Measurements from ENCODE around the gene ZNF175. TPM values are rescaled to one million over a fixed set of nuclear protein-coding genes. Genes with fewer than 3 reads are reported as not detected.

ZNF175 gene
- total RNA-seq: 1 to 10 TPM; 8.4 to 9.7 TPM

GRCh38 chr19:51570962-51571575 lies at the start of gene ZNF175:
Gene ZNF175 (plus strand): TSS chr19:51571283. CDS start chr19:51573330, 2,047 bp downstream.
- peak within 1 kb of the TSS; percentile 76 for H3K27ac Mint-ChIP-seq
- DNase-seq (peak; percentile 85), ATAC-seq (peak; percentile 94)
- peaks cover 20% of the 10 kb centered on the region for H3K36me3 Mint-ChIP-seq (ENCODE audit: low read depth)
- ChIA-PET CTCF (interaction anchor here (0.8 kb wide), 1 partner anchor 56 kb away, joined by 5 read pairs; no protein-coding TSS in a partner anchor), POLR2A (no interaction called here)
- H3K4me3 Mint-ChIP-seq: peak within 1 kb of the TSS; percentile 97
- peaks cover 25% of the 10 kb centered on the region for H3K4me1 Mint-ChIP-seq (ENCODE audit: low read depth)
- no peaks in the 10 kb centered on the region for H3K9me3 Mint-ChIP-seq (ENCODE audit: insufficient read depth)
- H3K27me3 Mint-ChIP-seq (ENCODE audit: low read depth): peaks cover 10% of the 10 kb centered on the region

- DNase-seq: no peak
- no peak overlapping the region for H3K27ac Mint-ChIP-seq
- H3K27me3 Mint-ChIP-seq (ENCODE audit: low read depth): peaks cover 19% of the 10 kb centered on the region
- H3K4me3 Mint-ChIP-seq: no peak overlapping the region
- no peak for ATAC-seq
- CTCF ChIA-PET: no interaction called here
- POLR2A ChIA-PET: no interaction called here
- no peaks in the 10 kb centered on the region for H3K9me3 Mint-ChIP-seq (ENCODE audit: insufficient read depth)
- no peaks in the 10 kb centered on the region for H3K4me1 Mint-ChIP-seq (ENCODE audit: low read depth)
- H3K36me3 Mint-ChIP-seq (ENCODE audit: low read depth): no peaks in the 10 kb centered on the region
Observed at GRCh38 chr19:51521357-51521756, 49.7 kb upstream of the ZNF175 start.

DNA sequence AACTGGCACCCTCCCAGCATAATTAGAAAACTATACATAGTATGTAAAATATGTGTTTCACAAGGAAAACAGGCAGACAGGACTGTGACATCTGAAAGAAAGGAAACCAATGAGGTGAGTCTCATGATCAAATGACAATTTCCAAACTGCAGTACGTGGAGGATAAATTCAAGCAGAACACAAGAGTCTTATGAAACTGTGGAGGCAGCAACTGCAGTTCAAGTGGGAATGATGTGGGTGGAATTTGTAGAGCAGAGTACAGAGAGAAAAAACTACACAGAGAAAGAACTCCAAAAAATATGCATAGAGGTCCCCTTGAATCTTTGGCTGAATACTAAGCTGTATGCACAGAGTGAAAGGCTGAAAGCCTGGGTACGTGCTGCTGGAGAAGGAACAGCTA lies 49.3 kb upstream of the ZNF175 start:
- no peak overlapping the region for H3K27ac Mint-ChIP-seq
- H3K4me3 Mint-ChIP-seq: no peak overlapping the region
- peaks cover 20% of the 10 kb centered on the region for H3K27me3 Mint-ChIP-seq (ENCODE audit: low read depth)
- no peak for DNase-seq
- no peaks in the 10 kb centered on the region for H3K4me1 Mint-ChIP-seq (ENCODE audit: low read depth)
- H3K9me3 Mint-ChIP-seq (ENCODE audit: insufficient read depth): no peaks in the 10 kb centered on the region
- no peak for ATAC-seq
- no peaks in the 10 kb centered on the region for H3K36me3 Mint-ChIP-seq (ENCODE audit: low read depth)
- ChIA-PET POLR2A (no interaction called here), CTCF (interaction anchor here (0.6 kb wide), 1 partner anchor 44 kb away, joined by 3 read pairs; no protein-coding TSS in a partner anchor)

DNA sequence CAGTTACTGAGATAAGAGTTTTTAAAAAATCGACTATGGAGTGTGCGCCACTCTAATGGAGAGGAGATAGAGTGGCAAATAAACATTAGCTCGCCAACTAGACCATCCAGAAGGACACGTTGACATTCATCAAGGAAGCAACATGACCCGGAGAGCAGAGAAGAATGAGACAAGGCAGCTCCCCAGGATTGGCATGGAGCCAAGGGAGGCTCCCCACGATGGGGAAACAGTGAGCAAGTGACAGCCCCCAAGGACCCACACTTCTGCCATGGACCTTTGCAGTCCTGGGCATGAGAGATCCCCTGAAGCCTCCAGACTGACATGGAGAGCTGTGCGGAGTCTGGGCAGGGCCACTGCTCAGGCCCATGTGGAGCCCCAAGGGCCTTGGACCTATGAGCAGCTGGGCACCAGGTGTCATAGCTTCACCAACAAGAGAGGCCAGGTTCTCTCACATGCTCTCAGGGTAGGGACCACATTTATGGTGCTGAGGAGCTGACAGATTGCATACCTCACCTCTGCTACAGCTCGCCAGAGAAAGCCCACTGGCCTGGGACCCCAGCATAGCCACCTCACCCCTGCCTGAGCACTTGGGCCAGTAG lies 46.3 kb upstream of the ZNF175 start:
- Mint-ChIP-seq H3K27ac (no peak overlapping the region), H3K9me3 (ENCODE audit: insufficient read depth) (no peaks in the 10 kb centered on the region), H3K27me3 (ENCODE audit: low read depth) (peaks cover 25% of the 10 kb centered on the region), H3K36me3 (ENCODE audit: low read depth) (no peaks in the 10 kb centered on the region), H3K4me3 (no peak overlapping the region), H3K4me1 (ENCODE audit: low read depth) (no peaks in the 10 kb centered on the region)
- ChIA-PET CTCF (interaction anchor here (2.7 kb wide), 1 partner anchor 9 kb away, joined by 12 read pairs; no protein-coding TSS in a partner anchor), POLR2A (no interaction called here)
- ATAC-seq: no peak
- DNase-seq: no peak

DNA sequence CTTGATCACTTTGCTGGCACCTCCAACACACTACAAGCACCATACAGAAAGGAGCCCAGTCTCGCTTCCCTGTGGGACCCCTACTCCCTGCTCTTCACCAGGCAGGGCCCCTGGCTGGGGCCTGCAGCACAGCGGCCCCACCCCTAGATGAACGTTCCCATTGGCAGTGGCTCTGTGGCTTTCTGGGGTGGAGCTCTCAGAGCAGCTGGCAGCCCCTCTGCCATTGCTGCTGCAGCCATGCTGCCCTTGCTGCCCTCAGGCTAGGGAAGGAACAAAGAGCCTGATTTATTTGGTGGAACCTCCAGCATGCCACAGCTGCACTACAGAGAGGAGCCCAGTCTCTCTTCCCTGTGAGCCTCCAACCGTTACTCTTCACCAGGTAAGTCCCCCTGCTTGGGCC lies 45.4 kb upstream of the ZNF175 start:
- POLR2A ChIA-PET: no interaction called here

DNA sequence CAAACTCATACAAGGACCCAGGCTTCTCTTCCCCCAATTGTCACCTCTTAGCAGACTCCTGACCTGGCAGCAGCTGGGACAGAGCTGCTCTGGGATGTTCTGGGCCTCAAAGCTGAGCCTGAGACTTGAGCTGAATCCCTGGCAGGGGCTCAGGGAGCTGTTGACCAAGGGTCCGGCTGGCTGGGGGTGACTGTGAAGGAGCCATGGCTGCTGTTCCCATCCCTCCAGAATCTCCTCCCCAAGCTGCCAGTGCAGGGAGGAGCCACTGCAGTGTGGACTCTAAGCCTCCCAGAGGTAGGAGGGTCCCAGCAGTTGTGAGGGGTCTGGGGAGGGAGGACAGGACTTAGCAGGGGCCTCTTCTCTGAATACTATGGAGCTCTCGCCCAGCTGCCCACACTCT lies 41.8 kb upstream of the ZNF175 start:
- Mint-ChIP-seq H3K36me3 (ENCODE audit: low read depth) (no peaks in the 10 kb centered on the region), H3K9me3 (ENCODE audit: insufficient read depth) (no peaks in the 10 kb centered on the region), H3K4me1 (ENCODE audit: low read depth) (peaks cover 14% of the 10 kb centered on the region), H3K4me3 (no peak overlapping the region), H3K27me3 (ENCODE audit: low read depth) (peaks cover 39% of the 10 kb centered on the region), H3K27ac (no peak overlapping the region)
- ChIA-PET POLR2A (no interaction called here), CTCF (no interaction called here)
- ATAC-seq: no peak
- no peak for DNase-seq

More for the DNA sequence above, 45.4 kb upstream of the ZNF175 start:
- Mint-ChIP-seq H3K36me3 (ENCODE audit: low read depth) (no peaks in the 10 kb centered on the region), H3K9me3 (ENCODE audit: insufficient read depth) (no peaks in the 10 kb centered on the region), H3K27ac (no peak overlapping the region), H3K4me3 (no peak overlapping the region), H3K27me3 (ENCODE audit: low read depth) (peaks cover 26% of the 10 kb centered on the region), H3K4me1 (ENCODE audit: low read depth) (no peaks in the 10 kb centered on the region)
- DNase-seq (no peak), ATAC-seq (no peak)
- CTCF ChIA-PET: interaction anchor here (2.7 kb wide), 1 partner anchor 10 kb away, joined by 12 read pairs; no protein-coding TSS in a partner anchor

GRCh38 chr19:51530616-51531015 lies 40.5 kb upstream of the ZNF175 start:
- ATAC-seq (no peak), DNase-seq (no peak)
- no peaks in the 10 kb centered on the region for H3K9me3 Mint-ChIP-seq (ENCODE audit: insufficient read depth)
- peaks cover 51% of the 10 kb centered on the region for H3K27me3 Mint-ChIP-seq (ENCODE audit: low read depth)
- H3K36me3 Mint-ChIP-seq (ENCODE audit: low read depth): no peaks in the 10 kb centered on the region
- no peak overlapping the region for H3K27ac Mint-ChIP-seq
- CTCF ChIA-PET: interaction anchor here (0.8 kb wide), 1 partner anchor 17 kb away, joined by 3 read pairs; no protein-coding TSS in a partner anchor
- H3K4me1 Mint-ChIP-seq (ENCODE audit: low read depth): peaks cover 14% of the 10 kb centered on the region
- no peak overlapping the region for H3K4me3 Mint-ChIP-seq
- POLR2A ChIA-PET: no interaction called here

- Mint-ChIP-seq H3K27me3 (ENCODE audit: low read depth) (peaks cover 54% of the 10 kb centered on the region), H3K9me3 (ENCODE audit: insufficient read depth) (no peaks in the 10 kb centered on the region), H3K27ac (peak within 1 kb of the TSS; percentile 31), H3K4me3 (no peak within 1 kb of the TSS), H3K4me1 (ENCODE audit: low read depth) (peaks cover 14% of the 10 kb centered on the region), H3K36me3 (ENCODE audit: low read depth) (no peaks in the 10 kb centered on the region)
- CTCF ChIA-PET: interaction anchor here (0.8 kb wide), 1 partner anchor 16 kb away, joined by 3 read pairs; no protein-coding TSS in a partner anchor
- POLR2A ChIA-PET: no interaction called here
- ATAC-seq (peak; percentile 96), DNase-seq (peak; percentile 61)
Observed at GRCh38 chr19:51531349-51532315, 39.5 kb upstream of the ZNF175 start, which contains the start of gene SIGLEC6. Gene SIGLEC6 (minus strand): TSS chr19:51531670. CDS start chr19:51531648, 22 bp downstream.

DNA sequence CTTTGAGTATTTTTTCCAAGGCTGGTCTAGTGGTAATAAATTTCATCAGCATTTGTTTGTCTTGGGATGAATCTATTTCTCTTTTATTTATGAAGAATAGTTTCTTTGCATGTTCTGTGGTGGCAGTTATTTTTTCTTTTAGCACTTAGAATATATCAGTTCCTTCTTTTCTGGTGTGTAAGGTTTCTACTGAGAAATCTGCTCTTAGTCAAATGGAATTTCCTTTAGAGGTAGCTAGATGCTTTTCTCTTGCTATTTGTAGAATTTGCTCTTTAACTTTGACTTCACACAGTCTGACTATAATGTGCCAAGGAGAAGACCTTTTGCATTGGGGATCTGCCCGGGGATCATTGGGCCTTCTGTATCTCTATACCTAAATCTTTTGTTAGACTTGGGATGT lies 35.5 kb upstream of the ZNF175 start:
- Mint-ChIP-seq H3K27ac (no peak overlapping the region), H3K36me3 (ENCODE audit: low read depth) (no peaks in the 10 kb centered on the region), H3K9me3 (ENCODE audit: insufficient read depth) (no peaks in the 10 kb centered on the region), H3K4me1 (ENCODE audit: low read depth) (peaks cover 14% of the 10 kb centered on the region), H3K4me3 (no peak overlapping the region), H3K27me3 (ENCODE audit: low read depth) (peaks cover 54% of the 10 kb centered on the region)
- ChIA-PET POLR2A (no interaction called here), CTCF (interaction anchor here (1.4 kb wide), 1 partner anchor 242 kb away, joined by 3 read pairs; no protein-coding TSS in a partner anchor)
- ATAC-seq (no peak), DNase-seq (no peak)

GRCh38 chr19:51539821-51540366 lies 31.2 kb upstream of the ZNF175 start:
- Mint-ChIP-seq H3K4me3 (no peak overlapping the region), H3K27ac (no peak overlapping the region), H3K4me1 (ENCODE audit: low read depth) (no peaks in the 10 kb centered on the region), H3K36me3 (ENCODE audit: low read depth) (no peaks in the 10 kb centered on the region), H3K27me3 (ENCODE audit: low read depth) (peaks cover 47% of the 10 kb centered on the region), H3K9me3 (ENCODE audit: insufficient read depth) (no peaks in the 10 kb centered on the region)
- ChIA-PET CTCF (no interaction called here), POLR2A (no interaction called here)
- DNase-seq (no peak), ATAC-seq (no peak)

- ChIA-PET CTCF (no interaction called here), POLR2A (no interaction called here)
- no peaks in the 10 kb centered on the region for H3K9me3 Mint-ChIP-seq (ENCODE audit: insufficient read depth)
- no peak overlapping the region for H3K4me3 Mint-ChIP-seq
- H3K27ac Mint-ChIP-seq: no peak overlapping the region
- DNase-seq (no peak), ATAC-seq (no peak)
- no peaks in the 10 kb centered on the region for H3K36me3 Mint-ChIP-seq (ENCODE audit: low read depth)
- H3K4me1 Mint-ChIP-seq (ENCODE audit: low read depth): peaks cover 9% of the 10 kb centered on the region
- peaks cover 39% of the 10 kb centered on the region for H3K27me3 Mint-ChIP-seq (ENCODE audit: low read depth)
Observed at GRCh38 chr19:51541458-51542357, 29.4 kb upstream of the ZNF175 start.

All from activated CD8-positive, alpha-beta T cell treated with anti-CD3 and anti-CD28 coated beads, Interleukin-2, amount 10 ng/mL, durations not matched to agents 7 days and 5 days (primary cell).